Mammary epithelial cell (primary cell): Measurements from ENCODE around the gene FRY.

Source experiments
- CTCF ChIP-seq, 2 donors: IDR thresholded peaks in 1 of 2; conservative IDR thresholded peaks in 1 of 2; 2 replicates each; pipeline ENCODE4 v1.5.1; 2011 to 2012; ENCODE audit warnings: inconsistent platforms in 2 of 2, low read length in 2 of 2, mild to moderate bottlenecking in 2 of 2, control low read depth in 1 of 2, low read depth in 1 of 2; ENCODE audit not compliant: insufficient read depth in 1 of 2; ENCODE audit errors: extremely low read depth in 1 of 2
- EZH2 ChIP-seq: IDR thresholded peaks from 2 replicates; pipeline ENCODE4 v1.6.1; 2012; ENCODE audit warnings: low read length, inconsistent platforms, borderline replicate concordance

GRCh38 chr13:32045537-32045936, 14.0 kb downstream of the FRY start:
- TF ChIP-seq CTCF (conservative IDR thresholded peaks at IDR 0.05 in 1 of 2, IDR thresholded peaks at IDR 0.05 in 1 of 2; ENCODE audit: extremely low read depth in 1 of 2, insufficient read depth in 1 of 2, low read depth in 1 of 2, low read length in 2 of 2) (no peak), EZH2 (no peak)
